SH-SY5Y (cell line): ENCODE measurements around the gene TICAM1.

Source experiments
- GATA2 ChIP-seq: IDR thresholded peaks from 2 replicates; pipeline ENCODE4 v1.6.1; 2011; ENCODE audit warnings: mild to moderate bottlenecking, low read depth, low read length
- GATA3 ChIP-seq: IDR thresholded peaks from 2 replicates; pipeline ENCODE4 v1.6.1; 2011; ENCODE audit warnings: low read depth, mild to moderate bottlenecking, low read length, moderate library complexity

DNA sequence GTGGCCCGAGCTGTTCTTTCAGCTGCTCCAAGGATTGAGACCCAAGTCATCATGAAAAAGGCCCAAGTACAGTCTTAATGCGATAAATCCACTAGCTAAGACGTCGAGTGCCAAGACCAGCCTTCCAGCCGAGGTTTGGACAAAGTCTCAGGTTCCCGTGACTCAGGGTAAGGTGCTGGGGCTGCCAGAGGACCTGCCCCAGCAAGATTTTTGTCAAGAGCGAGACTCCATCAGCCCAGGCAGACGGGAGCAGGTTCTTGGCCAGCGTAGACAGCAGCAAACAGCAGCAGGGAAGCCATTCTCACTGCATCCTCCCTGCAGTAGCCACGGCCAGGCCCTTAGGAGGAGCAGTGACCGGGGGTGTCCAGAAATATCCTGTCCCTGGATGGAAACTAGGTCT is 36.5 kb downstream of the TICAM1 start:
- no peak for TF ChIP-seq GATA2
- no peak for TF ChIP-seq GATA3
